KOPT-K1 (cell line): Measurements from ENCODE around the gene ZNF628.
"Not testable (repeated sequence)": the region's sequence is repeated elsewhere in the genome, so short reads cannot be mapped to it uniquely, and the experiment has no call there.

ENCODE experiments used
- H3K27ac ChIP-seq: fragments of 200-600 bp; sonication (generic); 2 replicates; pipeline ENCODE4 v1.5.1; 2016; ENCODE audit warnings: antibody characterized with exemption, mild to moderate bottlenecking, low read depth, low read length; ENCODE audit not compliant: poor library complexity, severe bottlenecking
- H3K36me3 ChIP-seq: fragments of 200-600 bp; sonication (generic); 2 replicates; pipeline ENCODE4 v1.5.1; 2017; ENCODE audit warnings: antibody characterized with exemption, mild to moderate bottlenecking, low read length, moderate library complexity; ENCODE audit not compliant: insufficient read depth
- H3K9me3 ChIP-seq: fragments of 200-600 bp; sonication (generic); 2 replicates; pipeline ENCODE4 v1.5.1; 2017; ENCODE audit warnings: antibody characterized with exemption, low read length, mild to moderate bottlenecking; ENCODE audit not compliant: insufficient read depth, poor library complexity, severe bottlenecking

The ZNF628 gene

GRCh38 chr19:55492362-55492944 is 16.0 kb downstream of the ZNF628 start:
- no peaks in the 10 kb centered on the region for H3K9me3 ChIP-seq
- no peak overlapping the region for H3K27ac ChIP-seq
- H3K36me3 ChIP-seq, result no peaks in the 10 kb centered on the region

GRCh38 chr19:55493052-55493644 is 16.7 kb downstream of the ZNF628 start:
- no peak overlapping the region for H3K27ac ChIP-seq

DNA sequence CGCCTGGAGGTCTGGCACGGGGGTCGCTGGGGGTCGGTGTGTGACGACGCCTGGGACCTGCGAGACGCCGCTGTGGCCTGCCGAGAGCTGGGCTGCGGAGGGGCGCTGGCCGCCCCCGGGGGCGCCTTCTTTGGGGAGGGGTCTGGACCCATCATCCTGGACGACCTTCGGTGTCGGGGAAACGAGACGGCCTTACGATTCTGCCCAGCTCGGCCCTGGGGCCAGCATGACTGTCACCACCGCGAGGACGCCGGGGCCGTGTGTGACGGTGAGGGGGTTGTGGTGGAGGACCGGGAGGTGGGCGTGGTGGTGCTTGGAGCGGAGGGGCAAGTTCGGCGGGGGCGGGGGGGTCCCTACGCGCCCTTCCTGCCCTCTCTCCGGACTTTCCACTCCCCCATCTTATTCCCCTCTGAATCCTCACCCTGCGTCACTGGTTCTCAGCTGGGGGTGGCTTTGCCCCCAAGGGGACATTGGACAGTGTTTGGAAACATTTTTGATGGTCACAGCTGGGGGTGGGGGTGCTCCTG is 17.3 kb downstream of the ZNF628 start:
- no peaks in the 10 kb centered on the region for H3K9me3 ChIP-seq
- H3K27ac ChIP-seq, result no peak overlapping the region
- H3K36me3 ChIP-seq, result no peaks in the 10 kb centered on the region

More at GRCh38 chr19:55493052-55493644, 16.7 kb downstream of the ZNF628 start:
- Histone ChIP-seq H3K36me3 (no peaks in the 10 kb centered on the region), H3K9me3 (no peaks in the 10 kb centered on the region)

DNA sequence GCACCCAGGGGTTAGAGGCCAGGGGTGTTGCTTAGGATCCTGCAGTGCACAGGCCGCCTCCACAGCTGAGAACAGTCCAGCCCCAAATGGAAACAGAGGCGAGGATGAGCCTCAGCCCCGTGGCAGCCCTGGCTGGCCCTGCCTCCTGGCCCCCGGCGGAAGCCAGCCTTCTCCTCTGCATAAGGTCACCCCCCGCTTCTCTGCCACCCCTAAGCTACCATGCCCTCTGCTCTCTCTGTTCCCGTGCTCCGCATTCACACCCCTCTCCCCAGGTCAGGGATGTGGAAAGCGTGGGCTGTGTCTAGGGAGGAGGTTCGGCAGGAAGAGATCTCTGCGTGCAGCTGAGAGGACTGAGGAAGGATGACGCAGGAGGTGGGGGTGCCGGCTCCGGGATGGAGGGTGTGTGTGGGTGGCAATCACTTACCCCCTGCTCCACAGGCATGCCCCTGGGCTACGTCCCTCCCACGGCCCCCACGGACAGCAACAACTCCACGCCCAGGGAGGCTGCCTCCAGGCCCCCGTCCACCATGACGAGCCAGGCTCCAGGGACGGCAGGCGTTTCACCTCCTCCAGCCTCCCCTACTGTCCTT is 17.9 kb downstream of the ZNF628 start:
- no peaks in the 10 kb centered on the region for H3K36me3 ChIP-seq
- H3K27ac ChIP-seq, result no peak overlapping the region
- H3K9me3 ChIP-seq, result no peaks in the 10 kb centered on the region

- no peaks in the 10 kb centered on the region for H3K36me3 ChIP-seq
These were observed 19.4 kb downstream of the ZNF628 start for GRCh38 chr19:55495646-55496349.

DNA sequence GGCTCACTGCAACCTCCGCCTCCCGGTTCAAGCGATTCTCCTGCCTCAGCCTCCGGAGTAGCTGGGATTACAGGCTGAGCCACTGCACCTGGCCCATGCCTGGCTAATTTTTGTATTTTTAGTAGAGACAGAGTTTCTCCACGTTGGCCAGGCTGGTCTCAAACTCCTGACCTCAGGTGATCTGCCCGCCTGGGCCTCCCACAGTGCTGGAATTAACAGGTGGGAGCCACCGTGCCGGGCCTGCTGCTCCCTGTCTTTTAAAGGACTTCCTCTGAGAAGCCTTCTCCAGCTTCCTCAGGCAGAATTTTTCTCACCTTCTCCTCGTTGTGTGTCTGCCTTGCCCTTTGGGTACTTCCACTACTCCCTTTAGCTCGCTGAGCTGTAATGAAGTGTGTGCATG is 20.4 kb downstream of the ZNF628 start:
- H3K36me3 ChIP-seq, H3K9me3 ChIP-seq, H3K27ac ChIP-seq: not testable (repeated sequence)

More at GRCh38 chr19:55495646-55496349, 19.4 kb downstream of the ZNF628 start:
- Histone ChIP-seq H3K9me3 (no peaks in the 10 kb centered on the region), H3K27ac (no peak overlapping the region)

- no peaks in the 10 kb centered on the region for H3K36me3 ChIP-seq
- H3K9me3 ChIP-seq, result no peaks in the 10 kb centered on the region
- no peak overlapping the region for H3K27ac ChIP-seq
These were observed 21.3 kb downstream of the ZNF628 start for GRCh38 chr19:55497763-55498162.

GRCh38 chr19:55498246-55498840 is 21.9 kb downstream of the ZNF628 start:
- Histone ChIP-seq H3K9me3 (no peaks in the 10 kb centered on the region), H3K27ac (no peak overlapping the region)

DNA sequence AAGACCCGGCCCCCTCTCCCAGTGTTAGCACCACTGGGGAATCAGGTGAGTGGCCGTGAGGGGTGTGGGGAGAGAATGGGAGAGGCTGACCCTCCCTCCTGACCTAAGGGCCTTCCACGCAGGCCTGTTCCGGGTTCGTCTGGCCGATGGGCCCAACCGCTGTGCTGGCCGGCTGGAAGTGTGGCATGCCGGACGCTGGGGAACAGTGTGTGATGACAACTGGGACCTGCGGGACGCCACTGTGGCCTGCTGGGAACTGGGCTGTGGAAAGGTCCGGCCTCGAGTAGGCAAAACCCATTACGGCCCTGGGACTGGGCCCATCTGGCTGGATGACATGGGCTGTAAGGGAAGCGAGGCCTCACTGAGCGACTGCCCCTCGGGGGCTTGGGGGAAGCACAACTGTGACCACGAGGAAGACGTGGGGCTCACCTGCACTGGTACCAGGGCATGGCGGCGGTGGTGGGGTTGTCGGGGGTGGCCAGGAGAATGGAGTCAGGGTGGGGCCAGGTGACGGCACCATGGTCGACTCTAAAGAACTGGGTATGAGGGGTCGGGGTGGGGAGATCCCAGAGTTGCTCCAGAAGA is 24.0 kb downstream of the ZNF628 start:
- H3K36me3 ChIP-seq, result no peaks in the 10 kb centered on the region
- no peaks in the 10 kb centered on the region for H3K9me3 ChIP-seq
- no peak overlapping the region for H3K27ac ChIP-seq

More at GRCh38 chr19:55498246-55498840, 21.9 kb downstream of the ZNF628 start:
- H3K36me3 ChIP-seq, result no peaks in the 10 kb centered on the region

- no peaks in the 10 kb centered on the region for H3K36me3 ChIP-seq
- no peak overlapping the region for H3K27ac ChIP-seq
- H3K9me3 ChIP-seq, result no peaks in the 10 kb centered on the region
These were observed 26.0 kb downstream of the ZNF628 start for GRCh38 chr19:55502197-55502952.

- Histone ChIP-seq H3K36me3 (no peaks in the 10 kb centered on the region), H3K9me3 (no peaks in the 10 kb centered on the region), H3K27ac (peak overlapping the region; percentile 45)
These were observed 26.7 kb downstream of the ZNF628 start for GRCh38 chr19:55503157-55503501.

GRCh38 chr19:55503502-55504251 is 27.3 kb downstream of the ZNF628 start:
- Histone ChIP-seq H3K36me3 (no peaks in the 10 kb centered on the region), H3K9me3 (no peaks in the 10 kb centered on the region), H3K27ac (peak overlapping the region; percentile 45)

GRCh38 chr19:55504252-55504603 is 27.8 kb downstream of the ZNF628 start:
- H3K27ac ChIP-seq, result no peak overlapping the region
- no peaks in the 10 kb centered on the region for H3K36me3 ChIP-seq
- H3K9me3 ChIP-seq, result no peaks in the 10 kb centered on the region

- Histone ChIP-seq H3K36me3 (no peaks in the 10 kb centered on the region), H3K9me3 (no peaks in the 10 kb centered on the region), H3K27ac (no peak overlapping the region)
These were observed 28.6 kb downstream of the ZNF628 start for GRCh38 chr19:55504981-55505380.
